ENCODE results near the gene POLD2.
"Not testable (repeated sequence)": the region's sequence is repeated elsewhere in the genome, so short reads cannot be mapped to it uniquely, and the experiment has no call there.

The POLD2 gene

DNA sequence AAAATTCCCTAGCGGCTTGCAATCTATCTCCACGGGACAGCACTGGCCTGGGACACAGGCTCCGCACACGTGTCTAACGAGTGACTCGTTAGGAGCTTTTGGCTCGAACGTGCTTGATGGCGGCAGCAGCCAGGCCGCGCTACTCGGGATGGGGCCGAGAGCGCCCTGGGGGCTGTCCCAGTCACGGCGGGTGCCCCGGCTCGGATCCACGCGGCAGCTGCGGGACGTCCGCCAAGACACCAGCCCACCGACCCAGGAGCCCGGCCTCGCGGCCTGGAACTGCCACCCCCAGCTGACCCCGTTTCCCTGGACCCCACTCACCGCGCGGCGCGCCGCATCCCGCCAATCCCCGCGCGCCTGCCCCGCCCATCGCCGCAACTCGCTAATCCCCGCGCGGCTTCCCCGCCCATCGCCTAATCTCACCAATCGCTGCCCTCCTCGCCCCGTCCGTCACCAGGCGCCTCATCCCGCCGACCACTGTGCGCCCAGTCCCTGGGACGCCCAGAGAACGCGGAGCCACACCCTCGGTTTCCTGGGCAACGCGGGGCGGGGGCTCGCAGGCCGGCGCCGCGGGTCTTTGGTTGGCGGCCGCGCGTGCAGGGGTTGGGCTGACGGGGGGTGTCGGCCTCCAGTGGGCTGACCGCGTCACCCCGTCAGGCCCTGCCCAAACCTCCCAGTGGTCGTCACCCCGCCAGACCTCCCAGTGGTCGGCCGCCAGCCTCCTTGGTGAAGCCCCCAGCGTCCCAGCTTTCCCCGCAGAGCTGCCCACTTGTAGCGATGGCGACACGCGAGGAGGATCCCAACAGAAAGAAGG, at the start of gene POLD2:
TSS of gene POLD2 (minus strand) at position 359 of the 814 bp plus-strand sequence. CDS start 1,495 bp downstream, outside the sequence.
- DNase-seq (ENCODE audit: low spot score), result peak; percentile 99

DNA sequence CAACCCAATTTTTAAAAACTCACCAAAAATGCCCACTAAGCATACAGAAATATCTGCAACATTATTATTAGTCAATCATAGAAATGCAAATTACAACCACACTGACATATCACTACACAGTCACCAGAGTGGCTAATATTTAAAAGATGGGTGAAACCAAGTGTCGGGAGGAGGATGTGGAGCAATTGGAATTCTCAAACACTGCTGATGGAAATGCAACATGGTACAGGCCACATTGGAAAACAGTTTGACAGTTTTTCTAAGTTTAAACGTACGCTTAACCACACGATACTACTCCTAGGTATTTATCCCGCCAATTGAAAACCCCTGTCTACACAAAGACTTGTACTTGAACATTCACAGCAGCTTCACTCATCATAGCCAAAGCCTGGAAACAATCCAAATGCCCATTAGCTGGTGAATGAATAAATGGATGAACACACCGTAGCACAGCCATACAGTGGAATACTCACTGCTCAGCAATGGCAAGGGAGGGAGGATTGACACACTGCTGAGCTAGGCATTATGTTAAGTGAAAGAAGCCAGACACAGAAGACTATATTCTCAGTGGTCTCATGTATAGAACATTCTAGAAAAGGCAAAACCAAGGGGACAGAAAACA, 49.6 kb upstream of the POLD2 start:
- DNase-seq (ENCODE audit: low spot score), result no peak

DNA sequence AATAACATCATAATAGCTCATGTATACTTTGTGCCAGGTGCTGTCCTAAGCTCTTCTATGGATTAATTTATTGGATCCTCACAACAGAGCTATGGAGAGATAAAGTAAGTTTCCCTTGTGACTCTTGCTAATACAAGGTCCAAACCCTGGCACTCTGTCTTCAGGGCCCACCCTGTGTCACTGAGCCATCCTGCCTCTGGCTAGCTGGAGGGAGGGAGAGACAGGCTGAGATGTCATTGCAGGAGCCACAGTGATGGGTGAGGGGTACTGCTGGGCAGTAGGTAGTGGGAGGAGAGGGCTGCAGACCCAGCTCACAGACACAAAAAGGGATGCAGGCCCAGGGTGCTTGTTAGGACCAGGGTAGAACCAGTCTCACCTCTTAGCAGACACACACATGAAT, 49.0 kb upstream of the POLD2 start:
- no peak for DNase-seq (ENCODE audit: low spot score)

DNA sequence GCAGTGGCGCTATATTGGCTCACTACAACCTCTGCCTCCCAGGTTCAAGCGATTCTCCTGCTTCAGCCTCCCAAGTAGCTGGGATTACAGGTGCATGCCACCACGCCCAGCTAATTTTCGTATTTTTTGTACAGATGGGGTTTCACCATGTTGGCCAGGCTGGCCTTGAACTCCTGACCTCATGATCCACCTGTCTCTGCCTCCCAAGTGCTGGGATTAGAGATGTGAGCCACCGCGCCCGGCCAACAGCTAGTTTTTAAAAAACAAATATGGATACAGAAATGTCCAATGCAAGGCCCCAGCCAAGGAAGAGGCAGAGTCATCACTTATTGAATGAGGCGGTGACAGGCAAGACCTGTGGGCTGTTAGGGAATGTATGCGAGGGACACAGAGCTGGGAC, 48.6 kb upstream of the POLD2 start:
- not testable (repeated sequence) for DNase-seq (ENCODE audit: low spot score)

DNA sequence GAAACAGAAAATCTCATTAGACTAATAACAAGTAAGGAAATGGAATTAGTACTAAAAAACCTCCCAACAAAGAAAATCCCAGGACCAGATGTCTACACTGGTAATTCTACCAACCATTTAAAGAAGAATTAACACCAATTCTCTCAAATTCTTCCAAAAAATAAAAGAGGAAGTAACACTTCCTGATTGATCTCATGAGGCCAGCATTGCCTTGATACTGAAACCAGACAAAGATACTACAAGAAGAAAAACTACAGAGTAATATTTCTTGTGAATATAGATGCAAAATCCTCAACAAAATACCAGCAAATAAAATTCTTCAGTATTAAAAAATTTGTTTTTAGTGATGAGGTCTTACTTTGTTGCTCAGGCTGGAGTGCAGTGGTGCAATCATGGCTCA, 44.6 kb upstream of the POLD2 start:
- peak; percentile 53 for DNase-seq (ENCODE audit: low spot score)

DNA sequence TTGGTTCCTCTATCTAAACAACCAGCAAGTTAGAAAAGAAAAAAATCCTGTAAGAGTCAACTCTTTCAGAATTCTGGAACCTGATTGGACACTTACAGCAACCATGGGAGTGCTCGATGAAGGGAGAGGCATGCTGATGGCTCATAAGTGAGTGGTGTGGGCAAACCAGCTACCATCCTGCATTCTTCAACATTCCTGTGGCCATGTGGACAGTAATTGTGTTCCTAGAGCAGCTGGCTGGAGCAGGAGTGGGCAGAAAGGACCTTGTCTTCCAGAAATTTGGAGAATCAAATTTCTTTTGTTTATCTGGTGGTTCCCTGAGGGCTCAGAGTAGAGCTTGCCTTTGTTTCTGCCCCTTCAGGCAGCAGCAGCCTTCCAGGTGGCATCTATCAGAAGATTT, 40.2 kb upstream of the POLD2 start:
- no peak for DNase-seq (ENCODE audit: low spot score)

DNA sequence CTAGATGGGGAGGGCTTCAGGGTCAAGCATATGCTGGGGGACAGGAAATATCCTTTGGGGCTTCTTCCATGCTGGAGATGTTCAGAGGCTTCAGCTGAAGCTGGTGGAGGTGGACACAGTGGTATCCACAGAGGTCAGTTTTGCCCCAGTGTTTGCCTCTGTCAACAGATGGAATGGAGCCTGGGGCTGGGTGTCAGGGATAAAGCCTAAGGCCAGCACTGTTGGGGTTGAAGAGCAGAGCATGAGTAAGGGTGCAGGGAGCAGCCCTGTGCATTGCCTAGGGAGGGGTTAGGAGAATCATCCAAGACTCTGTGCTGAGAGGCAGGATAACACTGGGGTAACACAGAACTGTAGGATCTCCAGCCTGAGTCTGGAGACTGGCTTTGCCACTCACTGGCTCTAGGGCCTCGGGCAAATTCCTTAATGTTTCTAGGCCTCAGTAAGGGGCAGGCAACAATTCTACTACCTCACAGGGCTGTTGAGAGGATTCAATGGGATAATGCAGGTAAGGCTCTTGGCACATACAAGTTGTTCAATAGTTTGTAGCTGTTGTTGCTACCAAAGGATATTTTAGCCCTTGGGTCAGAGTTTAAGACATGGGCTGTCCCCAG, 39.5 kb upstream of the POLD2 start:
- DNase-seq (ENCODE audit: low spot score), result no peak

DNA sequence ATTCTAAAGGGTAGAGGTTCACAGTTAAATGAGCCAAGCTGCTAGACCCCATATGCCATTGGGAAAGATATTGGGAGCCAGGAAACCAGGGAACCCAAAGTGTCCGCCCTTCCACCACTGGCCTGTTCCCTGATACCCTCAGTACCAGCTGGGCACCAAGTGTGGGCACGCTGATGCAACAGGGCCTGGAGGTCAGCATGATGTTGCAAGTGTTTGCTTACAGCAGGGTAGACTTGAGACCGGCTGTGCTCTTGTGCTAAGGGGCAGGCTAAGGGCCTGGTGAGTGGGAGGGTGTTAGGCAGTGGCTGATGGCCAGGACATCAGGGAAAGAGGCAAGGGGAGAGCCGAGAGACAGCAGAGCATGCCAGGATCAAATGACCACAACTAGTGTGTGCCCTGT, 38.8 kb upstream of the POLD2 start:
- DNase-seq (ENCODE audit: low spot score), result no peak

DNA sequence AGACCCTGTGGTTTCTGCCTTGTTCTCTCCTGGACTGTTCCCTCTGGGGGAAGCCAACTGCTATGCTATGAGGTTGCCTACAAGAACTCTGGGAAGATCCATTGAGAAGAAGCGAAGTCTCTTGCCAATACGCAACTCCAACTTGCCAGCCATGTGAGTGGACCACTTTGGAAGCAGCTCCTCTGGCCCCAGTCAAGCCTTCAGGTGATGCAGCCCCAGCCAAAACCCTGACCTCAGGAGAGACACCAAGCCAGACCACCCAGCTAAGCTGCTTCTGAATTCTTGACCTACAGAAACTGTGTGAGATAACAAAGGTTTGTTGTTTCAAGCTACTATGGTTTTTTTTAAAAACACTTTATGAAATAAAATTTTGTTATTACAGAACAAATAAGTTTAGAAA, 38.0 kb upstream of the POLD2 start:
- no peak for DNase-seq (ENCODE audit: low spot score)

DNA sequence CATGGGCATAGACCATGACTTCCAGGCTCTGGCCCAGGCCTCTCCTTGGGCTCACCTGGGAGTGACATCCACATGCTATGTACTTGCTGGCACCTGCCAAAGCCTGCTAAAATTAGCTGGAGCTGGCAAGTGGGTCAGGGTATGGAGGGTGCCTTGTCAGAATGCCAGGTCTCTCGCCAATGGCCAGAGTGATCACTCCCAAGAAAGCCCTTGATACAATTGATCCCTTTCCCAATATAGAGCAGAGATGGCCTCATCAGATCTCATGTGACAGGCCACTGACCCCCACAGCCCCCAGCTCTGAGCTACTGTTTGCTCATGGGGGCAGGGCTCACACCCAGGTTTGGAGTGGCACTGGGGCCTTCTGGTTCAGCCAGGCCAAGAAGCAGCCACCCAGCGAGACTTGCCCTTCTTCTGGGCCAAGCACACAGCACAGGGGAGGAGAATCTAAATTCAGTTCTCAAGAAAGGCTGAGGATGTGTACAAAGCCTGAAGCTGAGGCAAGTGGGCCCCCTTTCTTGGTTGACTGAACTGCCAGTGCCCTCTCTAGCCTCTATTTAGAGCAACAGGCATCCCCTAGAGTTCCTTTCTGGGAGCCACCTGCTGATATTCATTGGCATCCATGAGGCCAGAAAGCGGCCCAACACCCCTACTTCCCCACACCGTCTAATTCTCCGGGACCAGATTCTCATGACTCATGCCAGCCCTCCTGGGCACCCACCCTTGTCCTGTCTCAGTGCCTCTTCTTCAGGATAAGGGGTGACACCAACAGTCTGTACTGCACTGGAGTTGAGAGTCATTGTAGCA, 36.7 kb upstream of the POLD2 start:
- no peak for DNase-seq (ENCODE audit: low spot score)

DNA sequence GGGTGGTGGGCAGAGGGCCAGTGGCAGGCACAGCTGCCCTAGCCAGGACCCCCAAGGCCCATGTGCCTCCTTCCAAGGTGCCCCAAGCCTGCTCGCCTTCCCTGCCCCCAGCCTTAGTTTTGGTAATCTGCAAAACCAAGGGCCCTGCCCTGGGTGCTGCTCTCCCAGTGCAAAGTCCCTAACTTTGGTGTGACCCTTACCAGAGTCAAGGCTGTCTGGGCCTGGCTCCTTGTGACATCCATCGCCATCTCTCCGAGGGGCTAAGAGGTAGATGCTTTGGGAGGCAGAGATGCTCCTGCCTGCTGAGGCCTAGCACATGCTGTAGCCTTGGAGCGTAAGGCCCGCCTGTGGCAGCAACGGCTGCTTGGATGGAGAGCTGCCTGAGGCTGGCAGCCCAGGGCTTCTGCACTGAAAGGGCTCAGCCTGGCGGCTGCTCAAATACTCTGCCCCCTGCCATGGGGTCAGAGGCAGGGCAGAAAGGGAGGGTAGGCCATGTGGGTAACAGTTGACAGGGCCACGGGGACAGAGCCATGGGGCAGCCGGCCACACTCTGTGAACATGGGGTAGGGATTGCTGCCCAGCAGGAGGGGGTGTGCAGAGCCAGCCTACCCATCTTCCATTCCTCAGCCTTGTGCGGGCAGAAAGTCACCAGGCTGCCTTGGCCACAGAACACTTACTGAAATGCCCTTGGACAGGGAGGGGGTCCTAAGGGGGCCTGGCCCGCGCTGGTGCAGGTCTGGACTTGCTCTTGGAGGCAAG, 35.7 kb upstream of the POLD2 start:
- DNase-seq (ENCODE audit: low spot score), result no peak

DNA sequence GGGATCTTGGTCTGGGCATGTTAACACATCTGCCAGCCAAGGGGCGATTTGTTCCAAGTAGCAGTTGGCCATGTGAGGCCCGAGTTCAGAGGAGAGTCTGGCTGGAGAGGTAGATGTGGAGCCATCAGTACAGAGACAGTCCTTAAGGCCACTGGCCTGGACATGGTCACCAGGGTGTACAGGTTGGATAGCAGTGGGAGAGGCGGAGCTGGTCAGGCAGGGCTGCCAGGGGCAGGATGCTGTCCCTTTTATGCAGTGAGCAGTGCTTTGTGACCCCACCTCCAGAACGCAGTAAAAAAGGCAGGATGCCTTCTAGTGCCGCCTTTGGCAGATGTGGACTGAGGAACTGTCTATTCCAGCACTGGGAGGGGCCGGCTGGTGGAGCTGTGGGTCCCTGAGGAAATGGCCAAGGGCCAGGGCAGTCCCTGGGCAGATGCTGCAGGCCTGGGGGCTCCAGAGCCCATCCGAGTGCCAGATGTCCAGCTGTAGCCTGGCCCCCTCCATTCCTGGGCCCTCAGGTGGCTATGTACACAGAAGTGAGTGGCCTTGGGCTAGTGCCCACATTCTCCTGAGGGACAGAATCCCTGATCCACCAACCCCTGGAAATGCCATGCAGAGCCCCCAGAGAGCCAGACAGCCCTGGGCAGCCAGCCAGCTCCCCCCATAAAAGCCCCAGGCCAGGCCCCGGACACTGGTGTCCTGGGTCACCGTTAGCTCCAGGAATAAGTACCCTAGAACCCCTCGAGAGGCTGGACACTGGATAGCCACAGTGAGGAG, 34.9 kb upstream of the POLD2 start:
- DNase-seq (ENCODE audit: low spot score), result no peak

DNA sequence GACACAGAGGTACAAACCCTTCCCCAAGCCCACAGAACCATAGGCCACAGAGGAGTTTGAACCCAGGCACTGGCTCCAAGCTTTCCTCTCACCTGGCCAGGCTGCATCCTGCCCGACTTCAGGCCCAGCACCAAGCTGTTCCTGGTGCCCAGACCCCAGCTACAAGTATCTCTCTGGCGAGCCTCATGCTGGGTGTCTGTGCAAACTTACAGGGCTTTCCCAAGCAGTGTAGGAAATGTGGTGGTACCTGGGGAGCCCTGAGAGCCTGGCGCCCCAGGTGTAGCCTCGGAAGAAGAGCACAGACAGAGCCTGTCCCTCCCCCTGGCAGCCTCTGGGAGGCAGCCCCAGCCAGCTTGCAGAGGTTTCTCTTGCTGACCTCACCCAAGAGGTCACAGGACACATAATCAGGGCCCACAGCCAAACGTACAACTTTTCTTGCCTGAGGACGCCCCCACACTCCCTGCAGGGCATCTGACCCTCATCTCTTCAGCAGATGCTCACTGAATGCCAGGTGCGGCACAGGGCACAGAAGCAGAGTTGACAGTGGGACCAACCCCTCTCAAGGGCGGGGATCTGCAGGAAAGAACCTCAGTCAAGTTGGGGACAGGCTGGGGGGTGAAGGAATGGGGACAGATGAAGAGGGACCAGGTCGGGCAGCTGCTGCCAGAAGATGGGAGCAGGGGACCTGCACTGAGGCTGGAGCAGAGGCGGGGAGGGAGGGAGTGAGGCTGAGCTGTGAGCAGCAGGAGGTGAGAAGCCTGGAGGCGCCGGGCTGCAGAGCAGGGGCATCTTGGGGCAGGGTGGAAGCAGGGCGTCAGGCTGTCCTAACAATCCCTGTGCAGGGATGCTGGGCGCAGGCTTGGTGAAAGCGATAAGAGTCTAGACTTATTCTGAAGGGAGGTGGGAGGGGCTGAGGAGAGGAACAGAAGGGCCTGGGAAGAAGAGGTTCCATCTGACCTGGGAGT, 34.0 kb upstream of the POLD2 start:
- no peak for DNase-seq (ENCODE audit: low spot score)

DNA sequence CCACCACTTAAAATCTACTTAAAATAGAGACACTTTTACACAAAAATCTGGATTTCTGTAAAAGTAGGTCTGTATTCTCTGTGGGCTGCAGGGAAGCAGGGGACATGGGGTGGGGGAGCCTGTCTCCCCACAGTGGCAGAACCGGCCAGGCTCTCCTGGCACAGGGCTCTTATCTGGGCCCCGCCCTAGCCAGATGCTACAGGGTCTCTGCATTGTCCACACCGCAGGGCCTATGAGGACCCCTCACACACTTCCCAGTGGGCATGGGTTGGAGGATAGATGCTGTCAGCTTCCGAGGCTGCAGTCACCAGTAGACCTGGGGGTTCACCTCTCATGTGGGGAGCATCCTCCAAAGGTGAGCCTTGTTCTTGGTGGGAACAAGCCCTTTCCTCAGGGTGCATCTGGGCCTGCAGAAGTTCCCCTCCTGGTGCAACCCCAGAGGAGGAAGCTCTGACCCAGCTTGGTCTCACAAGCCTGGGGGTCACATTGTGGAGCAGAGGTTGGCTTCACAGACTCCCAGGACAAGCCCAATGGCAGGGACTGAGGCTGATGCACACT, 33.2 kb upstream of the POLD2 start:
- DNase-seq (ENCODE audit: low spot score), result no peak

DNA sequence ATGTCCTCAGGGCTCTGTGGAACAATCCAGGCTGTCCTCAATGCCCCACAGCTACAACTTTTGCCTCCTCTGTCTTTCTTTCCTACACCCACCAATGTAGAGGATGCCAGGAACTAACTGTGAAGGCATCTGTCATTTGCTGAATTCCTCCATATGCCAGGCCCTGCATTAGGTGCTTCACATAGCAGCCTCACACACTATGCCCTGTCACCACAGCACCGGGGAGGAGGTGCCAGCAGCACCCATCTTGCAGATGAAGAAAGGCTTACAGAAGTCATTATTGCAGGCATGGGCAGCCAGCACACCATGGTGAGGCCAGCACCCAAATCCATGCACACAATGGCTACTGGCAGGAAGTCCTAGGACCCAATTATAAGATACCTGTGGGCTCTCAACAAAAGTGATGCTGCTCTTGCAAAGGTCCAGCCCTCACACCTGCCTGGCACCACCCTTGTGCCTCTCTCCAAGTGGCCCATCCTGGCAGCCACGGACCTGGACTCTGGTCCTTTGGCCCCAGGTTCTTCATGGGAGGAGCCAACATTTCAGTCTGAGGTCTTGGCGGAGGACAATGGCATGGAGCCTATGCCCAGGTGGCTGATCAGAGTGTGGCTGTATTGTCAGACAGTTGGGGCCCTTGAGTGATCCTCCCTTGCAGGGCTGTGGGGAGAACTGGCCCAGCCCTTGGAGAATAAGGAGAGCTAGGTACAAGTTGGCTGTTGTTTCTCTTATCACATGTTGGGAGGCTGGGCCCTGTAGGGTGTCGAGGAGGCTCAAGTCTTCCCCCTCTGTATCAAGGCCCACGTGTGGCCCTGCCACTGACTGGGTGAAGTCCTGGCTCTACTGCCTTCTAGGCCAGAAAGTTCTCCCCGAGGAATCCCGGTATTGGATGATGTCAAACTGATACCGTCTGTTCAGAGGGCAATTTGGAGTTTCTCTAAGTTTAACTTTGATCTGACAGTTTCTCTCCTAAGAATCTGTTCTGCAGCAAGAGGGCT, 32.1 kb upstream of the POLD2 start:
- DNase-seq (ENCODE audit: low spot score), result no peak

DNA sequence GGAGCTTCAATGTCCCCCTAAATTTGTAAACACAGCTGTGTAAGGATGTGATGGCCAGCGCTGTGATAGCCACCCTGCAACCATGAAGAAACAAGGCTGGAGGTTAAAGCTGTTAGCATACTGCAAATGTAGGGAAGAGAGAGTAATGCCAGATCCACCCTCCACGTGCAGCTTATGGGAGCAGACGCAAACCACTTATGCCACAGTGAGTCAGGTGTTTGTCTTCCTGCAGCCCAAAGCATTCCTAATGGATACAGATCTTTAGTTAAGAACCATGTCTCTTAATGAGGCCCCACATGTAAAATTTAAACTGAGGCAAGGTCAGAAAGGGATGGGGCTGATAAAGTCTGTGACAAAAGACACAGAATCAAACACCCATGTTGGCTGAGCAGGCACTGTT, 31.4 kb upstream of the POLD2 start:
- no peak for DNase-seq (ENCODE audit: low spot score)

DNA sequence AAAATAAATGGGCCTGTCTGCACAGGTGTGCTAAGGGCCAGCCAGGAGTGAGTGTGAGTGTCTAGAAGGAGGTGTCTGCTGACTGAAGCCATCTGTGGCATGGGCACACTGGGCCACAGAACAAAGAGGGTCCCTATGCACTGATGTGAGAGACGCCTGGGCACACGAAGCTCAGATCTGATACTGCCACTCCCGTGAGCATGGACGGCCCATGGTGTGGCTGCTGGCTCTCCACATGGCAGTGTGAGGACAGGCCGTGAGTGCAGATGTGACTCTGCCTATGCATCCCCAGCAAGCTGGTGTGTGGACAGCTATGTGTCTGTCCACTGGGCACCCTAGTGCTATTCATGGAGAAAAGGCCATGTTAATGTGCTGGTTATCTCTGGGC, 30.6 kb upstream of the POLD2 start:
- no peak for DNase-seq (ENCODE audit: low spot score)

Data from NAMALWA (cell line).